WERI-Rb-1 (cell line): ENCODE data around the gene SLC19A1.

Experiments used
- DNase-seq: peaks from one replicate; pipeline ENCODE4 v3.0.0-alpha.2; 2020
- H3K27ac ChIP-seq: fragments of 250-450 bp; sonication (Bioruptor Pico); 2 replicates; pipeline ENCODE4 v1.5.1; 2020; ENCODE audit warnings: mild to moderate bottlenecking, moderate library complexity
- H3K27me3 ChIP-seq: fragments of 250-450 bp; sonication (Bioruptor Pico); 2 replicates; pipeline ENCODE4 v1.5.1; 2021; ENCODE audit warnings: mild to moderate bottlenecking, low read depth, moderate library complexity; ENCODE audit not compliant: insufficient read depth, severe bottlenecking
- H3K36me3 ChIP-seq: fragments of 250-450 bp; sonication (Bioruptor Pico); 2 replicates; pipeline ENCODE4 v1.5.1; 2020; ENCODE audit warnings: mild to moderate bottlenecking, moderate library complexity
- H3K4me3 ChIP-seq: 2 replicates; pipeline ENCODE4 v1.5.1; 2011; ENCODE audit warnings: low read depth, mild to moderate bottlenecking, control low read depth, low read length
- H3K9me3 ChIP-seq: fragments of 250-450 bp; sonication (Bioruptor Pico); 2 replicates; pipeline ENCODE4 v1.5.1; 2021; ENCODE audit warnings: mild to moderate bottlenecking, moderate library complexity; ENCODE audit not compliant: severe bottlenecking
- CTCF ChIP-seq: IDR thresholded peaks from 2 replicates; pipeline ENCODE4 v1.5.1; 2011; ENCODE audit warnings: low read depth, mild to moderate bottlenecking, control low read depth, inconsistent platforms, low read length

The SLC19A1 gene

GRCh38 chr21:45475797-45476570 is 66.3 kb downstream of the SLC19A1 start:
- TF ChIP-seq CTCF, result no peak
- no peaks in the 10 kb centered on the region for H3K36me3 ChIP-seq
- H3K4me3 ChIP-seq, result no peak overlapping the region

GRCh38 chr21:45475004-45475685 is 67.1 kb downstream of the SLC19A1 start:
- no peak overlapping the region for H3K27ac ChIP-seq
- H3K27me3 ChIP-seq, result no peaks in the 10 kb centered on the region
- no peak for DNase-seq
- no peaks in the 10 kb centered on the region for H3K36me3 ChIP-seq
- no peaks in the 10 kb centered on the region for H3K9me3 ChIP-seq
- TF ChIP-seq CTCF, result no peak
- no peak overlapping the region for H3K4me3 ChIP-seq

More at GRCh38 chr21:45475797-45476570, 66.3 kb downstream of the SLC19A1 start:
- DNase-seq, result no peak
- no peaks in the 10 kb centered on the region for H3K27me3 ChIP-seq
- no peaks in the 10 kb centered on the region for H3K9me3 ChIP-seq
- no peak overlapping the region for H3K27ac ChIP-seq

GRCh38 chr21:45474323-45474950 is 67.8 kb downstream of the SLC19A1 start:
- Histone ChIP-seq H3K36me3 (no peaks in the 10 kb centered on the region), H3K9me3 (no peaks in the 10 kb centered on the region), H3K27me3 (no peaks in the 10 kb centered on the region), H3K27ac (no peak overlapping the region), H3K4me3 (no peak overlapping the region)
- no peak for TF ChIP-seq CTCF
- no peak for DNase-seq

- Histone ChIP-seq H3K36me3 (no peaks in the 10 kb centered on the region), H3K9me3 (no peaks in the 10 kb centered on the region), H3K27ac (no peak overlapping the region), H3K27me3 (no peaks in the 10 kb centered on the region), H3K4me3 (no peak overlapping the region)
- TF ChIP-seq CTCF, result 0 out of 2 replicates have a peak, but pooled peaks have one; percentile 25
- DNase-seq, result no peak
Measured at GRCh38 chr21:45473496-45474322, 68.5 kb downstream of the SLC19A1 start.

GRCh38 chr21:45472445-45473365 is 69.5 kb downstream of the SLC19A1 start:
- TF ChIP-seq CTCF, result no peak
- no peaks in the 10 kb centered on the region for H3K36me3 ChIP-seq
- H3K9me3 ChIP-seq, result no peaks in the 10 kb centered on the region
- no peak overlapping the region for H3K27ac ChIP-seq
- no peaks in the 10 kb centered on the region for H3K27me3 ChIP-seq
- no peak for DNase-seq
- no peak overlapping the region for H3K4me3 ChIP-seq
